ENCODE measurements around the gene SHISA5.
"Not testable (repeated sequence)": the region's sequence is repeated elsewhere in the genome, so short reads cannot be mapped to it uniquely, and the experiment has no call there.

DNA sequence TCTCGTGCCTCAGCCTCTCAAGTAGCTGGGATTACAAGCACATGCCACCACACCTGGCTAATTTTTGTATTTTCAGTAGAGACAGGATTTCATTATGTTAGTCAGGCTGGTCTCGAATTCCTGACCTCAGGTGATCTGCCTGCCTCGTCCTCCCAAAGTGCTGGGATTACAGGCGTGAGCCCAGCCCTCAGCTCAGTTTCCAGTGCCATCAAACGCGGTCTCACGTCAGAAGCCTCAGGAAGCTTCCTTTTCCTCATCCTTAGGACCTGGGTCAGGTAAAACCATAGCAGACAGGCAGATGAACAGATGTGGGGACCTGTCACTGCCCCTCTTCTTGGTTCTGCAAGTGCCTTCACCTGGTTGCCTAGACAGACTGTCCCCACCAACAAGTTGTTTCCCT is 47.7 kb upstream of the SHISA5 start:
- TF ChIP-seq, protein P1, sequence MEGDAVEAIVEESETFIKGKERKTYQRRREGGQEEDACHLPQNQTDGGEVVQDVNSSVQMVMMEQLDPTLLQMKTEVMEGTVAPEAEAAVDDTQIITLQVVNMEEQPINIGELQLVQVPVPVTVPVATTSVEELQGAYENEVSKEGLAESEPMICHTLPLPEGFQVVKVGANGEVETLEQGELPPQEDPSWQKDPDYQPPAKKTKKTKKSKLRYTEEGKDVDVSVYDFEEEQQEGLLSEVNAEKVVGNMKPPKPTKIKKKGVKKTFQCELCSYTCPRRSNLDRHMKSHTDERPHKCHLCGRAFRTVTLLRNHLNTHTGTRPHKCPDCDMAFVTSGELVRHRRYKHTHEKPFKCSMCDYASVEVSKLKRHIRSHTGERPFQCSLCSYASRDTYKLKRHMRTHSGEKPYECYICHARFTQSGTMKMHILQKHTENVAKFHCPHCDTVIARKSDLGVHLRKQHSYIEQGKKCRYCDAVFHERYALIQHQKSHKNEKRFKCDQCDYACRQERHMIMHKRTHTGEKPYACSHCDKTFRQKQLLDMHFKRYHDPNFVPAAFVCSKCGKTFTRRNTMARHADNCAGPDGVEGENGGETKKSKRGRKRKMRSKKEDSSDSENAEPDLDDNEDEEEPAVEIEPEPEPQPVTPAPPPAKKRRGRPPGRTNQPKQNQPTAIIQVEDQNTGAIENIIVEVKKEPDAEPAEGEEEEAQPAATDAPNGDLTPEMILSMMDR (IDR thresholded peaks at IDR 0.05): not testable (repeated sequence)
- TF ChIP-seq EP300, POLR2AphosphoS5 (IDR thresholded peaks at IDR 0.05): not testable (repeated sequence)
